ENCODE data around the gene PRKN.

PRKN gene

DNA sequence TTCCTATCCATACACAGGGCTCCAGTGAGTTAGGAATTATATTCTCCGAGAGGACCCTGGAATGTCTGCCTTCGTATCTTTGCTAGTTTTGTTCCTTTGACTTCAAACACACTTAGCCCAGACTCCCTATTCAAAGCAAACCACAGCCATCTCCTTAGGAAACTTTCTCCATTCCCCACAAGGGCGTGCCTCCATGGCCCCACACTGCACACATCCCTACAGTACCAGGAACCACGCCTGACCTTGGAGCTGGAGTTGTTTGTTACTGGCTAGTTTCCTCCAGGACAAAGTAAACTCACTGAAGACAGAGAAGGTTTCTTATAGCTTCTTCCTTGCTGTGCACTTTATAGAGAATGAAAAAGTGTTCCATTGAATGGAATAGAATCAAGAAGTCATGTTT is 1040.9 kb downstream of the PRKN start:
- Histone ChIP-seq H3K4me1 (no peaks in the 10 kb centered on the region), H3K36me3 (no peaks in the 10 kb centered on the region), H3K9me3 (no peaks in the 10 kb centered on the region), H3K4me3 (no peak overlapping the region), H3K27ac (no peak overlapping the region), H3K27me3 (no peaks in the 10 kb centered on the region)
- DNase-seq, result no peak
- TF ChIP-seq, protein P1, sequence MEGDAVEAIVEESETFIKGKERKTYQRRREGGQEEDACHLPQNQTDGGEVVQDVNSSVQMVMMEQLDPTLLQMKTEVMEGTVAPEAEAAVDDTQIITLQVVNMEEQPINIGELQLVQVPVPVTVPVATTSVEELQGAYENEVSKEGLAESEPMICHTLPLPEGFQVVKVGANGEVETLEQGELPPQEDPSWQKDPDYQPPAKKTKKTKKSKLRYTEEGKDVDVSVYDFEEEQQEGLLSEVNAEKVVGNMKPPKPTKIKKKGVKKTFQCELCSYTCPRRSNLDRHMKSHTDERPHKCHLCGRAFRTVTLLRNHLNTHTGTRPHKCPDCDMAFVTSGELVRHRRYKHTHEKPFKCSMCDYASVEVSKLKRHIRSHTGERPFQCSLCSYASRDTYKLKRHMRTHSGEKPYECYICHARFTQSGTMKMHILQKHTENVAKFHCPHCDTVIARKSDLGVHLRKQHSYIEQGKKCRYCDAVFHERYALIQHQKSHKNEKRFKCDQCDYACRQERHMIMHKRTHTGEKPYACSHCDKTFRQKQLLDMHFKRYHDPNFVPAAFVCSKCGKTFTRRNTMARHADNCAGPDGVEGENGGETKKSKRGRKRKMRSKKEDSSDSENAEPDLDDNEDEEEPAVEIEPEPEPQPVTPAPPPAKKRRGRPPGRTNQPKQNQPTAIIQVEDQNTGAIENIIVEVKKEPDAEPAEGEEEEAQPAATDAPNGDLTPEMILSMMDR (IDR thresholded peaks at IDR 0.05), result no peak
- intact Hi-C loops (cut with DNase I; ENCODE audit: low total_unique reads), result no loop called here

DNA sequence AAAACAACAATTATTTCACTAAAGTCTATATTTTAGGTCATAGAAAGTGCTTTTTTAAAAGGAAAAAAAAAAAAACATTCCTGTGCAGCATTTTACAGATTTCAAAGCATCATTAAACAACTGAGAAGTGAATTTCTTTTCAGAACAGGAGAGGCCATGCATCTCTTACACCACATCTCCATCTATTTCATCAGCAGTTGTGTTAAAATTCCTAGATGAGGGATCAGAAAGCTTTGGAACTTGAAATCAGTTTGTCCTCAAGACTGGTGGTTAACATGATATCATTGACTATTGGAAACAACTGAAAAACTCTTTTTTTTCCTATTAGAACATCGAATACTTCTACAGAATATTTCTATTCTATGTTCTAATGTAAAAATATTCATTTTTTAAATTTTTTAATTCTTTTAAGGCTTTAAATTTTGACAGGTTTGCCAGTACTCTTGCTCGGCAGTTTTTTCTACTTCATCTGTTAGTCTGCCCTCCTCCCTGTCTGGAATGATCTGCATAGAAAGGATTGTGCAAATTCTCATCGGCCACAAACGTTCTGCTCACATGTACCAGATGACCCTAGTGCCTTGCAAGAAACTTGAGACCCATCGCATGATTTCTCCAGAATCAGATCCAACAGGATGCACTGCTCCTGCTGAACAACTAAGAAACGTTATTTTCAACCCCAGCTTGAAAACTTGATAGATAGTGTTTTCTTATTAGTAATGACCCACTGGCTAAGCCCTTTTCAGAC is 1042.7 kb downstream of the PRKN start:
- intact Hi-C loops (cut with DNase I; ENCODE audit: low total_unique reads), result no loop called here
- Histone ChIP-seq H3K27ac (no peak overlapping the region), H3K4me1 (no peaks in the 10 kb centered on the region), H3K27me3 (no peaks in the 10 kb centered on the region), H3K36me3 (no peaks in the 10 kb centered on the region), H3K9me3 (no peaks in the 10 kb centered on the region), H3K4me3 (no peak overlapping the region)
- TF ChIP-seq, protein P1 (IDR thresholded peaks at IDR 0.05), result no peak
- no peak for DNase-seq

DNA sequence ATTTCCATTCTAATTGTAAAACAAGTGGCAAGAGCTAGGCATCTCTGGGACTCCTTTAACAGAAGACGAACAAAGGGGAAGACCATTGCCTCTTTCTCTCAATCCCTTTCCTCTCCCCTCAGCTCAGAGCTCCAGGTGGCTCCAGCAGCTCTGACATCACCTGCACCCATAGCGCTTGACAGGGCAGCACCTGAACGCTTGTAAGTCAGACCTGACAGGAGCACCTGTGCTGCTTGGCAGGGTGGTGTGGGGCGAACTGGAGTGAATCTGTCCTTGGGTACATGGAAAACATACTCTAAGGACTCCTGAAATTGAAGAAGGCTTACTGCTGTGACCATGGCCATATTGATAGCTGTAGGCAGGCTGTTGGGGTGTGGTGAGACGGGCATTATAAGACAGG is 1044.2 kb downstream of the PRKN start:
- DNase-seq, result no peak
- intact Hi-C loops (cut with DNase I; ENCODE audit: low total_unique reads), result no loop called here
- no peak overlapping the region for H3K4me3 ChIP-seq
- H3K9me3 ChIP-seq, result no peaks in the 10 kb centered on the region
- no peaks in the 10 kb centered on the region for H3K4me1 ChIP-seq
- no peaks in the 10 kb centered on the region for H3K27me3 ChIP-seq
- no peaks in the 10 kb centered on the region for H3K36me3 ChIP-seq
- TF ChIP-seq, protein P1 (IDR thresholded peaks at IDR 0.05), result no peak
- H3K27ac ChIP-seq, result no peak overlapping the region

DNA sequence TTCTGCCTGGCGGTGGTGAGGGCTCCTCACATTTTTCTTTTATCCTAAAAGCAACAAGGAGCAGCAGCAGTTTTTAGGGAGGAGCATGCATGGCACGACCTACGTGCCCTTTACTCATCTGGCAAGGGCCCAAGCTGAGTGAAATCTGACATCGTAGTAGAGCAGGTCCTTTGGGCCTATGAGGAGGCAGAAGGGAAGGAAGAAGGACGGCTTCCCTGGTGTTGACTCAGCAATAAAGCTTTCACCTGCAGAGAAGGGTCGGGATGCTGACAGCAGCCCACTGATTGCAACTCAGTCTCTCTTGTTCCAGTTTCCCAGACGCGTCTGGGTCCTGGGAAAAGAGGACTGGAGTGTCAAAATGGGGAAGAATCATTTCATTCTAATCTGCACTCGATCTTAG is 1044.6 kb downstream of the PRKN start:
- no peaks in the 10 kb centered on the region for H3K4me1 ChIP-seq
- no peaks in the 10 kb centered on the region for H3K36me3 ChIP-seq
- H3K27me3 ChIP-seq, result no peaks in the 10 kb centered on the region
- H3K9me3 ChIP-seq, result no peaks in the 10 kb centered on the region
- TF ChIP-seq, protein P1 (IDR thresholded peaks at IDR 0.05), result no peak
- intact Hi-C loops (cut with DNase I; ENCODE audit: low total_unique reads), result no loop called here
- H3K27ac ChIP-seq, result no peak overlapping the region
- no peak for DNase-seq
- H3K4me3 ChIP-seq, result no peak overlapping the region

DNA sequence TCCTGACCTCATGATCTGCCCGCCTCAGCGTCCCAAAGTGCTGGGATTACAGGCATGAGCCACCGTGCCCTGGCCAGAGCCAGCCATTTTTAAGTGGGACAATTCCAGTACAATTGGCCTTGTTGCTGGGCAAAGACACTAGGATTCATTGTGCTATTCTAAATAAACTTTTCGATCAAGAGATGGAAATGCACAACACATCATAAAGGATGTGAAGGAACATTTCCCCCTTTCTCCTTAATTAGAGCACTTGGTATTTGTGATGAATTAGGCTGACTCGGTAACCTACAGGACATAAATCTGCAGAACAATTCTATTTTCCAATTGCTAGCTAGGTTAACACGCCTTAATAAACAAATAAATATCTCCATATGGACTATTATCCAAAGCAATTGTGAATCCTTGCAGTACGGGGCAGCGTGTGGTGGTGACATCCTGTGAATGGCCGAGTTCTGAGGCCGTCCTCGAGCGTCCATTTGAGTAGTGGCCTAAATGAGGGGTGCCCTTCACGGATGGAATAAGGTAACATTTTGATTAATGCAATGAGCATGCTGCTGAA is 1047.5 kb downstream of the PRKN start:
- H3K27ac ChIP-seq, result no peak overlapping the region
- no peaks in the 10 kb centered on the region for H3K4me1 ChIP-seq
- H3K9me3 ChIP-seq, result no peaks in the 10 kb centered on the region
- H3K36me3 ChIP-seq, result no peaks in the 10 kb centered on the region
- DNase-seq, result no peak
- no peak overlapping the region for H3K4me3 ChIP-seq
- intact Hi-C loops (cut with DNase I; ENCODE audit: low total_unique reads), result no loop called here
- TF ChIP-seq, protein P1 (IDR thresholded peaks at IDR 0.05), result no peak
- H3K27me3 ChIP-seq, result no peaks in the 10 kb centered on the region

Data from tibial artery (tissue), 4 donors.